GM20000 (cell line): ENCODE data around the gene FAM98B.

Experiments
- DNase-seq: peaks from one replicate; pipeline ENCODE4 v3.0.0; 2012; ENCODE audit warnings: low spot score
- CTCF ChIP-seq: IDR thresholded peaks from 2 replicates; pipeline ENCODE4 v1.5.1; 2012; ENCODE audit warnings: mild to moderate bottlenecking, control low read depth; ENCODE audit errors: extremely low read depth, missing control alignments

Gene FAM98B

GRCh38 chr15:38453971-38454695 lies at the start of gene FAM98B:
Gene FAM98B (plus strand): TSS chr15:38454127. CDS start chr15:38454162, 35 bp downstream.
- TF ChIP-seq CTCF = no peak
- peak; percentile 77 for DNase-seq

GRCh38 chr15:38406436-38406835 lies 47.5 kb upstream of the FAM98B start:
- no peak for TF ChIP-seq CTCF
- no peak for DNase-seq

GRCh38 chr15:38408576-38408975 lies 45.4 kb upstream of the FAM98B start:
- TF ChIP-seq CTCF = no peak
- DNase-seq = no peak

- TF ChIP-seq CTCF = no peak
These were observed 42.0 kb upstream of the FAM98B start for GRCh38 chr15:38411902-38412301.

GRCh38 chr15:38412466-38412865 lies 41.5 kb upstream of the FAM98B start:
- no peak for DNase-seq
- TF ChIP-seq CTCF = no peak

More at GRCh38 chr15:38411902-38412301, 42.0 kb upstream of the FAM98B start:
- no peak for DNase-seq

- peak; percentile 19 for DNase-seq
These were observed 39.6 kb upstream of the FAM98B start for GRCh38 chr15:38414357-38414756.

More at GRCh38 chr15:38414357-38414756, 39.6 kb upstream of the FAM98B start:
- peak; percentile 19 for TF ChIP-seq CTCF
